MCF 10A (cell line): ENCODE results near the gene ZBTB18. TPM values are rescaled to one million over a fixed set of nuclear protein-coding genes. Genes with fewer than 3 reads are reported as not detected.

Experiments
- BruUV-seq: library from RNA; stranded (reverse); fragments of 400-500 nt; replicated peaks from 2 replicates; lab custom pipeline; 2021; lab: Mats Ljungman, UMichigan
- CTCF ChIA-PET: fragments of 300-600 bp; sonication (Branson Sonifier 250); formaldehyde crosslinking; extraction: SDS; loops from one replicate; lab custom pipeline; 2021; ENCODE audit warnings: antibody characterized with exemption, inconsistent platforms; lab: Yijun Ruan, JAX
- POLR2A ChIA-PET: fragments of 300-600, 350-650 bp; sonication (Branson Sonifier 250); formaldehyde crosslinking; extraction: SDS; loops from one replicate; lab custom pipeline; 2020; ENCODE audit warnings: antibody characterized with exemption, inconsistent platforms; lab: Yijun Ruan, JAX
- DNase-seq: peaks from one replicate; pipeline ENCODE4 v3.0.0-alpha.2; 2018; ENCODE audit not compliant: unreplicated experiment
- H3K27ac Mint-ChIP-seq: one replicate; pipeline ENCODE4 v1.8.0; 2022; ENCODE audit warnings: mild to moderate bottlenecking, low read depth, mixed read lengths; ENCODE audit not compliant: unreplicated experiment
- H3K27me3 Mint-ChIP-seq: one replicate; pipeline ENCODE4 v1.8.0; 2022; ENCODE audit warnings: mixed read lengths; ENCODE audit not compliant: insufficient read depth, unreplicated experiment
- H3K36me3 Mint-ChIP-seq: one replicate; pipeline ENCODE4 v1.8.0; 2022; ENCODE audit warnings: mild to moderate bottlenecking, moderate library complexity, mixed read lengths; ENCODE audit not compliant: insufficient read depth, unreplicated experiment
- H3K4me1 Mint-ChIP-seq: one replicate; pipeline ENCODE4 v1.8.0; 2022; ENCODE audit warnings: mixed read lengths; ENCODE audit not compliant: insufficient read depth, unreplicated experiment
- H3K4me3 Mint-ChIP-seq: one replicate; pipeline ENCODE4 v1.8.0; 2022; ENCODE audit warnings: mild to moderate bottlenecking, moderate library complexity, mixed read lengths; ENCODE audit not compliant: unreplicated experiment
- H3K9me3 Mint-ChIP-seq: one replicate; pipeline ENCODE4 v1.8.0; 2022; ENCODE audit warnings: mixed read lengths; ENCODE audit not compliant: unreplicated experiment
- intact Hi-C: fragments of 100-400 bp; cut with micrococcal nuclease; formaldehyde crosslinking; loops from 2 replicates; pipeline ENCODE4 v1.14.1; 2022
- total RNA-seq: library from RNA; stranded (reverse); gene quantifications from 2 replicates; pipeline ENCODE4 v1.2.3, GENCODE V29; 2022
- TF ChIP-seq, protein P1 (sequence below): fragments of 200-600 bp; IDR thresholded peaks from one replicate; pipeline ENCODE4 v1.8.0; 2022; ENCODE audit warnings: antibody characterized with exemption, mild to moderate bottlenecking; ENCODE audit not compliant: unreplicated experiment

ZBTB18 gene
- total RNA-seq, 1 experiment from 2014 or later: 16.5 TPM

GRCh38 chr1:244100704-244101453 lies 49.8 kb downstream of the ZBTB18 start:
- ChIA-PET CTCF (no interaction called here), POLR2A (interaction anchor here (0.7 kb wide), 1 partner anchor 374 kb away, joined by 3 read pairs; no protein-coding TSS in a partner anchor)
- H3K4me1 Mint-ChIP-seq: no peaks in the 10 kb centered on the region
- BruUV-seq: no TSS peak
- no peak overlapping the region for H3K27ac Mint-ChIP-seq
- H3K36me3 Mint-ChIP-seq: no peaks in the 10 kb centered on the region
- DNase-seq: no peak
- no peaks in the 10 kb centered on the region for H3K9me3 Mint-ChIP-seq
- peaks cover 17% of the 10 kb centered on the region for H3K27me3 Mint-ChIP-seq
- TF ChIP-seq, protein P1, sequence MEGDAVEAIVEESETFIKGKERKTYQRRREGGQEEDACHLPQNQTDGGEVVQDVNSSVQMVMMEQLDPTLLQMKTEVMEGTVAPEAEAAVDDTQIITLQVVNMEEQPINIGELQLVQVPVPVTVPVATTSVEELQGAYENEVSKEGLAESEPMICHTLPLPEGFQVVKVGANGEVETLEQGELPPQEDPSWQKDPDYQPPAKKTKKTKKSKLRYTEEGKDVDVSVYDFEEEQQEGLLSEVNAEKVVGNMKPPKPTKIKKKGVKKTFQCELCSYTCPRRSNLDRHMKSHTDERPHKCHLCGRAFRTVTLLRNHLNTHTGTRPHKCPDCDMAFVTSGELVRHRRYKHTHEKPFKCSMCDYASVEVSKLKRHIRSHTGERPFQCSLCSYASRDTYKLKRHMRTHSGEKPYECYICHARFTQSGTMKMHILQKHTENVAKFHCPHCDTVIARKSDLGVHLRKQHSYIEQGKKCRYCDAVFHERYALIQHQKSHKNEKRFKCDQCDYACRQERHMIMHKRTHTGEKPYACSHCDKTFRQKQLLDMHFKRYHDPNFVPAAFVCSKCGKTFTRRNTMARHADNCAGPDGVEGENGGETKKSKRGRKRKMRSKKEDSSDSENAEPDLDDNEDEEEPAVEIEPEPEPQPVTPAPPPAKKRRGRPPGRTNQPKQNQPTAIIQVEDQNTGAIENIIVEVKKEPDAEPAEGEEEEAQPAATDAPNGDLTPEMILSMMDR: no peak
- intact Hi-C loops: no loop called here
- H3K4me3 Mint-ChIP-seq: no peak overlapping the region

DNA sequence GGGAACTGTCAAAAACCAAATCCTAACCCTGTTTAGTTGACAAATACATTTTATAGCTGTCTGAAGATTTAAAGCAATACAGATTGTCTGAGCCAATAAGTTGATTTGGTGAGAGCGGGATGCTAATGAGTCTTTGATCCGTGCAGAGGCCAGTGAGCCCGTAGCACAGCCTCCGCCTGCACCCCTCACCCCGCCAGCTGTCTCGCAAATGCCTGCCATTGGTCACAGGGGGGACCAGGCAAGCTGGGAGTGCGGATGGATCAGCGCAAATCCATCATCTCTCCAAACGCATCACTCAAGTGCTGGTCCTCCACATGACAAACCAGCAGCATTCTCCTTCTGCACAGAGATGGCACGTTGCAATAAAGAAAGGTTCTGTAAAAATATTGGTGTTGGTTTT lies 51.0 kb downstream of the ZBTB18 start:
- Mint-ChIP-seq H3K27me3 (peaks cover 23% of the 10 kb centered on the region), H3K9me3 (no peaks in the 10 kb centered on the region), H3K36me3 (no peaks in the 10 kb centered on the region), H3K27ac (no peak overlapping the region), H3K4me1 (no peaks in the 10 kb centered on the region), H3K4me3 (no peak overlapping the region)
- ChIA-PET CTCF (interaction anchor here (0.6 kb wide), 1 partner anchor 343 kb away, joined by 3 read pairs; no protein-coding TSS in a partner anchor), POLR2A (no interaction called here)
- no peak for DNase-seq
- BruUV-seq: no TSS peak
- intact Hi-C loops: no loop called here
- TF ChIP-seq, protein P1: no peak

DNA sequence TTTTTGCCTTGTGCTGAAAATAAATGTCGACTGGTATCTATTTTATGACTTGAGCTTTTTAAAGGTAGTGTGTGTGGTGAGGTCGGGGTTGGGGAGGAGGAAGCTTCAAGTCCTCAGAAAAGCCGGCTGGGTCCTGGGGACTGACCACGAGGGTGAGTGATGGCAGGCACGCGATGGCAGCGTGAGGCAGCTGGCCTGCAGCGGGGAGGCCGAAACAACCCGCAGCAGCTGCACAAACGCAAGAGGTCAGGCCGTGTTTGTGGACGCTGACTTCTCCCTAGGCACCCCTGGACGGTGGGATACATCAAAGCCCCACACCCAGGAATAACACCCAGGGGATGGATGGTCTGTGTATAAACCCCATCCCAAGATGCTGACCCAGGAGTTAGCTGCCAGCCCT lies 51.4 kb downstream of the ZBTB18 start:
- CTCF ChIA-PET: interaction anchor here (0.6 kb wide), 1 partner anchor 342 kb away, joined by 3 read pairs; no protein-coding TSS in a partner anchor

More for the DNA sequence above, 51.4 kb downstream of the ZBTB18 start:
- POLR2A ChIA-PET: no interaction called here
- H3K4me1 Mint-ChIP-seq: no peaks in the 10 kb centered on the region
- H3K27ac Mint-ChIP-seq: no peak overlapping the region
- H3K4me3 Mint-ChIP-seq: no peak overlapping the region
- no TSS peak for BruUV-seq
- no peaks in the 10 kb centered on the region for H3K36me3 Mint-ChIP-seq
- no peak for DNase-seq
- TF ChIP-seq, protein P1: no peak
- no peaks in the 10 kb centered on the region for H3K9me3 Mint-ChIP-seq
- peaks cover 23% of the 10 kb centered on the region for H3K27me3 Mint-ChIP-seq
- intact Hi-C loops: no loop called here
